ENCODE results near the gene PLEKHH3. TPM values are rescaled to one million over a fixed set of nuclear protein-coding genes. Genes with fewer than 3 reads are reported as not detected.
"Not testable (repeated sequence)": the region's sequence is repeated elsewhere in the genome, so short reads cannot be mapped to it uniquely, and the experiment has no call there.

Gene PLEKHH3
- total and polyA plus RNA-seq, 10 of the 15 experiments (the other 5 are each of a cell fraction or from before 2014, with no cell fraction given) = 0.31 to 38.0 (median 11.0) TPM

GRCh38 chr17:42623271-42623670, 53.5 kb downstream of the PLEKHH3 start:
- Histone ChIP-seq H3K79me2 (ENCODE audit: control insufficient read depth, insufficient read depth, low read length) (no peaks in the 10 kb centered on the region), H3K4me2 (ENCODE audit: control insufficient read depth, insufficient read depth) (no peak overlapping the region), H3K4me3 (no peak overlapping the region), H2AFZ (ENCODE audit: control insufficient read depth, low read depth, low read length) (no peak overlapping the region), H4K20me1 (ENCODE audit: control insufficient read depth, insufficient read depth) (no peaks in the 10 kb centered on the region), H3K9ac (ENCODE audit: control insufficient read depth, insufficient read depth, low read length) (no peak overlapping the region), H3K36me3 (ENCODE audit: control insufficient read depth in 2 of 2, insufficient read depth in 2 of 2, low read length in 1 of 2) (no peaks in the 10 kb centered on the region), H3K27ac (ENCODE audit: control insufficient read depth, insufficient read depth) (no peak overlapping the region), H3K4me1 (ENCODE audit: control insufficient read depth, insufficient read depth, low read length) (peaks cover 26% of the 10 kb centered on the region), H3K9me3 (replicated peaks; ENCODE audit: control insufficient read depth, insufficient read depth, low read length) (no peaks in the 10 kb centered on the region), H3K27me3 (replicated peaks in 1 of 2; ENCODE audit: control insufficient read depth in 2 of 2, insufficient read depth in 2 of 2, low read length in 1 of 2) (no peaks in the 10 kb centered on the region)
- 94% methylated on average over 2 of the region's 2 CpGs for WGBS (ENCODE audit: insufficient coverage, insufficient replicate concordance, low lambda C conversion rate, missing lambda C conversion rate)
- in situ Hi-C loops (cut with MboI) = loop anchor here (25.0 kb wide), 1 partner anchor 589 kb away; the partner anchor contains the start of gene TMEM106A
- no peak for TF ChIP-seq CREM (IDR thresholded peaks at IDR 0.05; ENCODE audit: low read depth)
- no peak for TF ChIP-seq EGR1 (IDR thresholded peaks at IDR 0.05; ENCODE audit: borderline replicate concordance in 1 of 2, low read depth in 2 of 2, low read length in 2 of 2)
- no peak for TF ChIP-seq RBBP5 (conservative IDR thresholded peaks at IDR 0.05)
- TF ChIP-seq TARDBP (IDR thresholded peaks at IDR 0.05; ENCODE audit: borderline replicate concordance) = no peak
- TF ChIP-seq GABPA (IDR thresholded peaks at IDR 0.05; ENCODE audit: low read depth) = no peak
- BruUV-seq (replicated peaks) = no TSS peak
- ATAC-seq = no peak
- POLR2A ChIA-PET = interaction anchor here (0.6 to 2.7 kb wide), 6 partner anchors 15 to 510 kb away, joined by 3 to 11 read pairs (median 4); partner anchors contain the start of genes PLEKHH3 and PSMC3IP
- no peak for DNase-seq (ENCODE audit: low read depth, low spot score)
- CTCF ChIA-PET = interaction anchor here (1.0 to 8.5 kb wide), 5 partner anchors 15 to 93 kb away, joined by 3 to 134 read pairs (median 3); partner anchors contain the start of genes CCR10 and PLEKHH3
- SMC1A ChIA-PET (ENCODE audit: uncharacterized antibody, unreplicated experiment) = interaction anchor here (0.6 to 7.7 kb wide), 9 partner anchors 15 to 54 kb away, joined by 3 to 96 read pairs (median 3); partner anchors contain the start of genes RETREG3 and TUBG1
- intact Hi-C loops (cut with micrococcal nuclease; ENCODE audit: unreplicated experiment) = no loop called here
- RAD21 ChIA-PET (ENCODE audit: unreplicated experiment) = interaction anchor here (0.8 to 1.4 kb wide), 3 partner anchors 10 to 140 kb away, joined by 3 to 4 read pairs (median 3); no protein-coding TSS in a partner anchor
- FAIRE-seq = no peak

DNA sequence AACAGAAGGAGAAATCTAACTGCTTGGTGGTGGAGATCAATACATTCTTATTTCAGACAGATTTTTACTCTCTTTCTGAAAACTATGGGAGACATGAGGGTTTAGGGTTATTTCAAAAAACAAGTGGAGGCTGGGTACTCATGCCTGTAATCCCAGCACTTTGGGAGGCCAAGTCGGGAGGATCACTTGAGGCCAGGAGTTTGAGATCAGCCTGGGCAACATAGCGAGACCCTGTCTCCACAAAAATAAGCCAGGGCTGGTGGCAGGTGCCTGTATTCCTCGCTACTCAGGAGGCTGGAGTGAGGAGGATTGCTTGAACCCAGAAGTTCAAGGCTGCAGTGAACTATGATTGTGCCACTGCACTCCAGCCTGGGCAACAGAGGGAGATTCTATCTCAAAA, 54.8 kb downstream of the PLEKHH3 start:
- CTCF ChIA-PET = interaction anchor here (0.7 to 8.5 kb wide), 4 partner anchors 10 to 55 kb away, joined by 3 to 134 read pairs (median 4); partner anchors contain the start of genes CCR10 and PLEKHH3
- H3K9me3 ChIP-seq (replicated peaks; ENCODE audit: control insufficient read depth, insufficient read depth, low read length); H3K4me2 ChIP-seq (ENCODE audit: control insufficient read depth, insufficient read depth); H3K27me3 ChIP-seq (replicated peaks in 1 of 2; ENCODE audit: control insufficient read depth in 2 of 2, insufficient read depth in 2 of 2, low read length in 1 of 2); H3K9ac ChIP-seq (ENCODE audit: control insufficient read depth, insufficient read depth, low read length); DNase-seq (ENCODE audit: low read depth, low spot score); H3K36me3 ChIP-seq (ENCODE audit: control insufficient read depth in 2 of 2, insufficient read depth in 2 of 2, low read length in 1 of 2); FAIRE-seq; RAD21 ChIA-PET (ENCODE audit: unreplicated experiment); H4K20me1 ChIP-seq (ENCODE audit: control insufficient read depth, insufficient read depth); BruUV-seq (replicated peaks); H3K79me2 ChIP-seq (ENCODE audit: control insufficient read depth, insufficient read depth, low read length); ATAC-seq; H3K4me3 ChIP-seq; H2AFZ ChIP-seq (ENCODE audit: control insufficient read depth, low read depth, low read length); intact Hi-C loops (cut with micrococcal nuclease; ENCODE audit: unreplicated experiment); H3K27ac ChIP-seq (ENCODE audit: control insufficient read depth, insufficient read depth): not testable (repeated sequence)
- in situ Hi-C loops (cut with MboI) = loop anchor here (25.0 kb wide), 1 partner anchor 590 kb away; the partner anchor contains the start of gene TMEM106A
- peaks cover 38% of the 10 kb centered on the region for H3K4me1 ChIP-seq (ENCODE audit: control insufficient read depth, insufficient read depth, low read length)
- 100% methylated on average over 3 of the region's 3 CpGs for WGBS (ENCODE audit: insufficient coverage, insufficient replicate concordance, low lambda C conversion rate, missing lambda C conversion rate)
- POLR2A ChIA-PET = interaction anchor here (0.6 to 2.7 kb wide), 5 partner anchors 10 to 232 kb away, joined by 3 to 11 read pairs (median 4); partner anchors contain the start of genes MLX and PLEKHH3
- SMC1A ChIA-PET (ENCODE audit: uncharacterized antibody, unreplicated experiment) = interaction anchor here (0.6 to 7.7 kb wide), 9 partner anchors 10 to 87 kb away, joined by 3 to 96 read pairs (median 3); partner anchors contain the start of genes CCR10, PLEKHH3, PSMC3IP and RETREG3
